GM10266 (cell line): ENCODE data around the gene SNED1.

Experiments
- DNase-seq: peaks from one replicate; pipeline ENCODE4 v3.0.0; 2012; ENCODE audit errors: extremely low spot score
- CTCF ChIP-seq: IDR thresholded peaks from 2 replicates; pipeline ENCODE4 v1.5.1; 2012; ENCODE audit warnings: mild to moderate bottlenecking, low read depth; ENCODE audit not compliant: control insufficient read depth, insufficient read depth; ENCODE audit errors: missing control alignments

The SNED1 gene

GRCh38 chr2:241064802-241065354 lies 66.5 kb downstream of the SNED1 start:
- no peak for DNase-seq
- TF ChIP-seq CTCF: no peak

- no peak for DNase-seq
- no peak for TF ChIP-seq CTCF
Measured at GRCh38 chr2:241065355-241065803, 67.0 kb downstream of the SNED1 start.

GRCh38 chr2:241066171-241066892 lies 67.9 kb downstream of the SNED1 start:
- TF ChIP-seq CTCF: no peak

GRCh38 chr2:241066893-241067341 lies 68.5 kb downstream of the SNED1 start:
- DNase-seq: no peak
- TF ChIP-seq CTCF: no peak

More at GRCh38 chr2:241066171-241066892, 67.9 kb downstream of the SNED1 start:
- DNase-seq: no peak

- no peak for DNase-seq
- TF ChIP-seq CTCF: no peak
Measured at GRCh38 chr2:241067501-241068135, 69.2 kb downstream of the SNED1 start.

GRCh38 chr2:241068136-241068941 lies 69.9 kb downstream of the SNED1 start:
- no peak for TF ChIP-seq CTCF

More at GRCh38 chr2:241068136-241068941, 69.9 kb downstream of the SNED1 start:
- DNase-seq: no peak
